GM19043 (cell line): ENCODE results near the gene EXPH5.

Source experiments
- ATAC-seq: cut with Tn5 transposase; IDR thresholded peaks from one replicate; pipeline ENCODE4 v1.9.1; 2021; ENCODE audit warnings: low read depth; ENCODE audit not compliant: unreplicated experiment

Gene EXPH5

GRCh38 chr11:108486828-108487227 lies 106.7 kb downstream of the EXPH5 start:
- no peak for ATAC-seq

DNA sequence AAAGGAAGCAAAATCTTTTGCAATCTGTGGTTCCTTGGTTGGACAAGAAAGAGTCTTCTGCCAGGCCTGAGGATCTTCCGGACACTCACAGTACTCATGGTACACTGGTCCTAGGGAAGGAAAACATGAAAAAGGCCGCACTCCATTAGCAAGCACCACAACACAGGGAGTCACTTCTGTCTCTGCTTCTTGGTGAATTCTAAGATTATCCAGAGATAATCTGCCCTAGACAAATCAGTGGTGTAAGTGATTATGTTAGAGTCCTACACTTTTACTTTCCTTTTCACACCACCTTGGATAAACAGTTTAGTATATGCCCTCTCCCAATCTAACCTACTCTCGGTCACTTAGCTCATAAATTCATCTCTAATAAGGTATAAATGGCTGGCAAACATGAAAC lies 107.2 kb downstream of the EXPH5 start:
- ATAC-seq: no peak

DNA sequence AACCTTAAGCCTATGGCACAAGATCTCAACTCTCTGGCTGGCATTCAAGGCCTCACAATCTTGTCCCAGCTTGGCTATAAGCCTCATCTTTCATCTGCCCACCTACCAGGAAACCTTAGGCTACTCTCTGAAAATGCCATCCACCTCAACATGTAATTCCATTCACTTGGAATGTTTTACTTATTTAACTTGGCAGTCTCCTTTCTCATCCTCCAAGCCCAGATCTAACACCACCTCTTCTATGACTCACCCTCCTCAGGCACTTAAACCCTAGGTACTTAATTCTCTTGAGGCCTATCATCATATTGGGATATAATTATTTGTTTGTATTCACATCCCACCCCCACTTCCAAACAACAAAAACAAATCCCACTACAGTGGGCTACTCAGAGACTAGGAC lies 110.4 kb downstream of the EXPH5 start:
- ATAC-seq: no peak

- ATAC-seq: no peak
Measured at GRCh38 chr11:108474664-108475463, 118.7 kb downstream of the EXPH5 start.

DNA sequence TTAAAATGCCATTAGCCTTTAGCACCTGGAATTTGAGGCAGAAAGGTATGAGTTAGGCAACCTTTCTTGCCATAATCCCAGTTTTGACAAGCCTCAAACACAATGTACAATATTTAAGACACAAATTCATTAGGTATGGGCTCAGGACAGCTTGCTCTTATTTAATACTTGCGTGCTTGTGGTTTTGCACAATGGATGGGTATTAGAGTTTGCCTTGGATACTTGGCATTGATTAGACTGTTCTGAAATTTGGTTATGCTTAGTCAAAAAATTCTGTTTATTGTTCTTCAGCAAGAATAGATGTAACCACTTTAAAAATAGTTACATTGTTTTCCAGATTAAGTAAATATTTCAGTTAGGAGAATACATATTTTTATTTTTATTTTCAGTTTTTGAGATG lies 120.9 kb downstream of the EXPH5 start:
- ATAC-seq: no peak

DNA sequence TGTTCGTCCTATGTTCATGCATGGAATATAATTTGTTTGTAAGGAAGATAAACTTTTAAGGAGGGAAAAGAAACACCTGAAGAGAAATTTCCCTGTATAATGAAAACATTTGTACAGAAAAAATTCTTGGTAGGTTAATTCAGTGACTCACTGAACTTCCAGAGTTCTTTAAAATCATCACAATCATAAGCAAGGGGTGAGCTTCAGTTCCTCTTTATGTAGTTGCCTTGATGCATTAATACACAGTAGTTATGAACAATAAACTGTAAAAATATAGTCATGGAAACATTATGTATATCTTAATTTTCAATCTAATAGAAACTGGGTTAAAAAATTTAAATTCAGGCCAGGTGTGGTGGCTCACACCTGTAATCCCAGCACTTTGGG lies 125.1 kb downstream of the EXPH5 start:
- ATAC-seq: no peak

DNA sequence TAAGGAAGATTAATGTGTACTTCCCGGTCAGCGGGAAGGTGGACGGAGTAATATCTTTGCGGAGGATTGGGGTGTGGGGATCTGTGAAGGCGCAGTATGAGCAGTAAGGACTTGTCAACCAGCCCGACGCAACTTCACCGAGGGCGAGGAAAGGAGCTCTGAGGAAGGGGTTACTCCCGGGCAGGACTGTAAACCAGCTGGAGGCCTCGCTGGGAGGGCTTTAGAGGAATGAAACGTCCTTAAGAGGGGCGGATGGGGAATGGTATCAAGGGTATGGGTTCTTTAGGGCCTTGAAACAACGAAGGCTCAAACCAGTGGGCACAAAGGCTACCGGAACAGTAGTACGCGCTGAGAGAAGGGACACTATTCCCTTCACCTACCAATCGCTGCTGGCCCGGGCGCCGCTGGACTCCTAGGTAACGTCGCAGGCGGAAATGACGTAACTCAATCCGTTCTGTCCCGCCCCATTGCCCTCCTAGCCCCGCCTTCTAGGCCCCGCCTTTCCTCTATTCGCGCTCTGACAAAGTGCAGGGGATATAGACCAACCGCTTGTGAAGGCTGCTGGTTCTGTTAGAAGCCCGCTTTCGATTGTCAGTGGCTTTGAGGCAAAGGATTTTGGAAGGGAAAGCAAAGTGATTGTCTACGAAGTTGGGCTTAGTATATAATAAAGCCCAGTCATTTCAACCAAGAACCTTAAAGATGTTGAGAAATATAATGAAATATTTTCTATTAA lies 126.3 kb downstream of the EXPH5 start, which contains the start of gene C11orf65:
C11orf65 (minus strand) TSS at position 439 of the 733 bp plus-strand sequence. CDS start 5,970 bp downstream, outside the sequence.
- peak; percentile 98 for ATAC-seq

DNA sequence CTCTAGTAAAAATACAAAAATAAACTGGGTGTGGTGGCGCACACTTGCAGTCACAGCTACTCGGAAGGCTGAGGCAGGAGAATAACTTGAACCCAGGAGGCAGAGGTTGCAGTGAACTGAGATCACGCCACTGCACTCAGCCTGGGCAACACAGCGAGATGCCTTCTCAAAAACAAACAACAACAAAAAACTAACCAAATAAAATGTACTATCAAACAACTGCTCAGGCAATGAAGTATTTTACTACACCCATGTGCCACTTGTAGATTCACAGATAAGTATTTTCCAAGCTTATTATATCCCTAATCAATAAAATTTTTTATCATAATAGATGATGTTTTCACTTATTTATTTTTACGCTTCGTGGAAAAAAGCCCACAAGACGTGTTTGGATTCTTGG lies 127.2 kb downstream of the EXPH5 start:
- ATAC-seq: no peak
